HEK293 (cell line): Measurements from ENCODE around the gene TLE4.

Experiments
- CTCF ChIA-PET: fragments of 350-600 bp; formaldehyde crosslinking; extraction: SDS; loops from one replicate; lab custom pipeline; 2021; ENCODE audit warnings: antibody characterized with exemption; lab: Yijun Ruan, JAX
- POLR2A ChIA-PET: fragments of 300-600 bp; formaldehyde crosslinking; extraction: SDS; loops from one replicate; lab custom pipeline; 2020; ENCODE audit warnings: antibody characterized with exemption, inconsistent platforms; lab: Yijun Ruan, JAX
- H3K27ac ChIP-seq: fragments of 200-500 bp; sonication (Bioruptor generic); 2 replicates; pipeline ENCODE4 v1.5.1; 2014; ENCODE audit warnings: low read depth, low read length, control low read depth, inconsistent platforms; ENCODE audit errors: extremely low read depth
- H3K36me3 ChIP-seq, 2 experiments: fragments of 200-500 bp in 1 of 2; sonication (Bioruptor generic) in 1 of 2; 1 replicate in 1 of 2; 2 replicates in 1 of 2; pipeline ENCODE4 v1.5.1; 2014 to 2017; ENCODE audit warnings: inconsistent platforms in 2 of 2, low read length in 2 of 2; ENCODE audit not compliant: control insufficient read depth in 2 of 2, insufficient read depth in 1 of 2
- H3K4me1 ChIP-seq: fragments of 200-500 bp; sonication (Bioruptor generic); 2 replicates; pipeline ENCODE4 v1.5.1; 2014; ENCODE audit warnings: mild to moderate bottlenecking, low read length, inconsistent platforms; ENCODE audit not compliant: control insufficient read depth, insufficient read depth
- H3K4me3 ChIP-seq: 2 replicates; pipeline ENCODE4 v1.5.1; 2011; ENCODE audit warnings: low read depth, mild to moderate bottlenecking, control low read depth, low read length, moderate library complexity
- H3K9me3 ChIP-seq: fragments of 200-500 bp; sonication (Bioruptor generic); 2 replicates; pipeline ENCODE4 v1.5.1; 2014; ENCODE audit warnings: low read depth, low read length, inconsistent platforms; ENCODE audit not compliant: control insufficient read depth, insufficient read depth
- GFI1B ChIP-seq: fragments of 450-650 bp; formaldehyde crosslinking; IDR thresholded peaks from 2 replicates; pipeline ENCODE4 v1.5.1; 2016; ENCODE audit warnings: missing biosample characterization, missing genetic modification characterization
- OSR2 ChIP-seq: fragments of 450-650 bp; formaldehyde crosslinking; IDR thresholded peaks from 2 replicates; pipeline ENCODE4 v1.5.1; 2016; ENCODE audit warnings: missing biosample characterization, missing genetic modification characterization
- SETDB1 ChIP-seq: IDR thresholded peaks from one replicate; pipeline ENCODE4 v1.6.1; 2017; ENCODE audit warnings: mild to moderate bottlenecking, low read length, moderate library complexity, mixed read lengths; ENCODE audit not compliant: insufficient read length
- TRIM28 ChIP-seq: IDR thresholded peaks from 2 replicates; pipeline ENCODE4 v1.6.1; 2011; ENCODE audit warnings: low read length, control low read depth, borderline replicate concordance
- ZBTB8A ChIP-seq: fragments of 450-650 bp; formaldehyde crosslinking; IDR thresholded peaks from 2 replicates; pipeline ENCODE4 v1.5.1; 2016; ENCODE audit warnings: missing biosample characterization, missing genetic modification characterization
- ZNF157 ChIP-seq: fragments of 450-650 bp; formaldehyde crosslinking; IDR thresholded peaks from 2 replicates; pipeline ENCODE4 v1.5.1; 2016; ENCODE audit warnings: missing biosample characterization, missing genetic modification characterization
- ZNF174 ChIP-seq: fragments of 450-650 bp; formaldehyde crosslinking; IDR thresholded peaks from 2 replicates; pipeline ENCODE4 v1.5.0; 2017; ENCODE audit warnings: missing biosample characterization, mild to moderate bottlenecking, missing genetic modification characterization
- ZNF2 ChIP-seq: fragments of 450-650 bp; formaldehyde crosslinking; IDR thresholded peaks from 2 replicates; pipeline ENCODE4 v1.5.1; 2016; ENCODE audit warnings: missing biosample characterization, missing genetic modification characterization
- ZNF23 ChIP-seq: fragments of 450-650 bp; formaldehyde crosslinking; IDR thresholded peaks from 2 replicates; pipeline ENCODE4 v1.5.1; 2016; ENCODE audit warnings: missing biosample characterization, missing genetic modification characterization, borderline replicate concordance
- ZNF248 ChIP-seq: fragments of 450-650 bp; formaldehyde crosslinking; IDR thresholded peaks from 2 replicates; pipeline ENCODE4 v1.5.1; 2017; ENCODE audit warnings: missing biosample characterization, missing genetic modification characterization
- ZNF48 ChIP-seq: fragments of 450-650 bp; formaldehyde crosslinking; IDR thresholded peaks from 2 replicates; pipeline ENCODE4 v1.5.1; 2016; ENCODE audit warnings: missing biosample characterization, missing genetic modification characterization
- ZNF529 ChIP-seq: fragments of 450-650 bp; formaldehyde crosslinking; IDR thresholded peaks from 2 replicates; pipeline ENCODE4 v1.5.1; 2017; ENCODE audit warnings: missing genetic modification characterization, missing biosample characterization; ENCODE audit not compliant: insufficient replicate concordance
- ZNF629 ChIP-seq: fragments of 450-650 bp; formaldehyde crosslinking; IDR thresholded peaks from 2 replicates; pipeline ENCODE4 v1.5.1; 2017; ENCODE audit warnings: missing biosample characterization, missing genetic modification characterization
- ZNF664 ChIP-seq: fragments of 450-650 bp; formaldehyde crosslinking; IDR thresholded peaks from 2 replicates; pipeline ENCODE4 v1.5.1; 2016; ENCODE audit warnings: missing biosample characterization, missing genetic modification characterization
- ZXDB ChIP-seq: fragments of 450-650 bp; formaldehyde crosslinking; IDR thresholded peaks from 2 replicates; pipeline ENCODE4 v1.5.1; 2016; ENCODE audit warnings: missing biosample characterization, missing genetic modification characterization
- TF ChIP-seq, protein P1 (sequence below): fragments of 450-650 bp; formaldehyde crosslinking; IDR thresholded peaks from 2 replicates; pipeline ENCODE4 v1.5.1; 2017; ENCODE audit warnings: missing biosample characterization, missing genetic modification characterization
- TF ChIP-seq, protein P2 (sequence below): fragments of 450-650 bp; formaldehyde crosslinking; IDR thresholded peaks from 2 replicates; pipeline ENCODE4 v1.5.1; 2016; ENCODE audit warnings: missing biosample characterization, missing genetic modification characterization
- TF ChIP-seq, protein P3 (sequence below): fragments of 450-650 bp; formaldehyde crosslinking; IDR thresholded peaks from 2 replicates; pipeline ENCODE4 v1.5.1; 2016; ENCODE audit warnings: missing biosample characterization, missing genetic modification characterization
- TF ChIP-seq, protein P4 (sequence below): fragments of 450-650 bp; formaldehyde crosslinking; IDR thresholded peaks from 2 replicates; pipeline ENCODE4 v1.5.1; 2016; ENCODE audit warnings: missing biosample characterization, missing genetic modification characterization
- TF ChIP-seq, protein P5 (sequence below): fragments of 450-650 bp; formaldehyde crosslinking; IDR thresholded peaks from 2 replicates; pipeline ENCODE4 v1.5.1; 2016; ENCODE audit warnings: missing biosample characterization, missing genetic modification characterization

TLE4 gene

DNA sequence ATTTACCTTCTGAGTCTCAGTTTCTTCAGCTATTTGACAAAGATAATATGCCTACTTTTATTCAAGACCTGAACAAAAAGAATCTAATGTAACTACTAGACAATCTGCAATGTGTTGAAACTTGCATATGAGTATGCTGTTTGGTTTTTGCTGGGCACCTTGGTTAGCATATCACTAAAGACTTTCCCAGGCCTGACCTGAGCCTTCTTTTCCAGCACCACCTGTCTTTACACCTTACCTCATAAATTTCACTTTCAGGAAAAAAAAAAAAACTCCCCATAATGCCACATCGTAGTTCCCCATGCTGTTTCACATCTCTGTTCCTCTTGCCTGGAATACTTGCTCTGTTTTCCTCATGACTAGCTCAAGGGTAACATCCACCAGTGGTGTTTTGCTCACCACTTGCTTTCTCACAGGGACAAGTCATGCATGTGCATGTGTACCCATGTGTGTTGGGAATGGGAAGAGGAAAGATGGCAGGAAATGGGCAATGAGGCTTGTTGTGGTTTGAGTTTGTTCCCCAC, 45.6 kb upstream of the TLE4 start (continued):
- TF ChIP-seq, protein P1, sequence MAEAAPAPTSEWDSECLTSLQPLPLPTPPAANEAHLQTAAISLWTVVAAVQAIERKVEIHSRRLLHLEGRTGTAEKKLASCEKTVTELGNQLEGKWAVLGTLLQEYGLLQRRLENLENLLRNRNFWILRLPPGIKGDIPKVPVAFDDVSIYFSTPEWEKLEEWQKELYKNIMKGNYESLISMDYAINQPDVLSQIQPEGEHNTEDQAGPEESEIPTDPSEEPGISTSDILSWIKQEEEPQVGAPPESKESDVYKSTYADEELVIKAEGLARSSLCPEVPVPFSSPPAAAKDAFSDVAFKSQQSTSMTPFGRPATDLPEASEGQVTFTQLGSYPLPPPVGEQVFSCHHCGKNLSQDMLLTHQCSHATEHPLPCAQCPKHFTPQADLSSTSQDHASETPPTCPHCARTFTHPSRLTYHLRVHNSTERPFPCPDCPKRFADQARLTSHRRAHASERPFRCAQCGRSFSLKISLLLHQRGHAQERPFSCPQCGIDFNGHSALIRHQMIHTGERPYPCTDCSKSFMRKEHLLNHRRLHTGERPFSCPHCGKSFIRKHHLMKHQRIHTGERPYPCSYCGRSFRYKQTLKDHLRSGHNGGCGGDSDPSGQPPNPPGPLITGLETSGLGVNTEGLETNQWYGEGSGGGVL (tag by site-specific recombination), result no peak

DNA sequence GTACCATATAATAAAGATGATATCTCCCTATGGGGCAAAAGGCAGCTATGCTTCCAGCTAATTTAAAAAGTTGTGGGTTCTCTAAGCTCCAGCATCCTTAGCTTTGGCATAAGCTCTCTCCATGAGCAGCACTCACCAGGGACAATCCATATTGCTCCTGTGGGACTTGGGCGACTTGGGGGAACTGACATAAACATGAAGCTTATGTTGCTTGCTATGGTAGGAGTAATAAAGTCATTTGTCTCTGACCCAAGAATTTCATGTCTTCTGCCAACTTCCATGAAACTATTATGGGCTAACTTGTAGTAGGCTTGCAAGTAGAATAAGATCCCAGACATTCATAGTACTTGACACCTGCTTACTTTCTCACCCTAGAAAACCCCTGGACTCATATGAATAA, 36.2 kb upstream of the TLE4 start:
- Histone ChIP-seq H3K4me1 (no peaks in the 10 kb centered on the region), H3K4me3 (no peak overlapping the region), H3K9me3 (no peaks in the 10 kb centered on the region), H3K27ac (no peak overlapping the region), H3K36me3 (no peaks in the 10 kb centered on the region)
- TF ChIP-seq, protein P2, sequence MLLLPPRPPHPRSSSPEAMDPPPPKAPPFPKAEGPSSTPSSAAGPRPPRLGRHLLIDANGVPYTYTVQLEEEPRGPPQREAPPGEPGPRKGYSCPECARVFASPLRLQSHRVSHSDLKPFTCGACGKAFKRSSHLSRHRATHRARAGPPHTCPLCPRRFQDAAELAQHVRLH, result no peak
- TF ChIP-seq OSR2 (tag by site-specific recombination), result no peak
- TF ChIP-seq ZNF664, result no peak
- no peak for TF ChIP-seq ZNF48
- TF ChIP-seq SETDB1, result peak; percentile 86
- peak; percentile 93 for TF ChIP-seq TRIM28
- POLR2A ChIA-PET, result no interaction called here
- CTCF ChIA-PET, result no interaction called here

DNA sequence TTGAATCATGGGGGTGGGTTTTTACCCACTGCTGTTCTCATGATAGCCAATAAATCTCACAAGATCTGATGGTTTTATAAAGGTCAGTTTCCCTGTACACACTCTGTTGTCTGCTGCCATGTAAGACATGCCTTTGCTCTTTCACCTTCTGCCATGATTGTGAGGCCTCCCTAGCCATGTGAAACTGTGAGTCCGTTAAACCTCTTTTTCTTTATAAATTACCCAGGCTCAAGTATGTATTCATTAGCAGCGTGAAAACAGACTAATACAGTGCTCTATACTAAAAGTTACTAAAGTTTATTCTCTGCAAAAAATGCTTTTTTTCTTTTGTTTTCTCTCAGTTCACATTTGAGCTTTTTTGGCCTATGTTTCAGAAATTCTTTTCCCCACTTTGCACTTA, 33.9 kb upstream of the TLE4 start:
- peak; percentile 61; the same call in 1 of the 2 replicates for TF ChIP-seq TRIM28
- TF ChIP-seq SETDB1, result peak; percentile 61
- TF ChIP-seq ZNF529, result no peak
- CTCF ChIA-PET, result no interaction called here

DNA sequence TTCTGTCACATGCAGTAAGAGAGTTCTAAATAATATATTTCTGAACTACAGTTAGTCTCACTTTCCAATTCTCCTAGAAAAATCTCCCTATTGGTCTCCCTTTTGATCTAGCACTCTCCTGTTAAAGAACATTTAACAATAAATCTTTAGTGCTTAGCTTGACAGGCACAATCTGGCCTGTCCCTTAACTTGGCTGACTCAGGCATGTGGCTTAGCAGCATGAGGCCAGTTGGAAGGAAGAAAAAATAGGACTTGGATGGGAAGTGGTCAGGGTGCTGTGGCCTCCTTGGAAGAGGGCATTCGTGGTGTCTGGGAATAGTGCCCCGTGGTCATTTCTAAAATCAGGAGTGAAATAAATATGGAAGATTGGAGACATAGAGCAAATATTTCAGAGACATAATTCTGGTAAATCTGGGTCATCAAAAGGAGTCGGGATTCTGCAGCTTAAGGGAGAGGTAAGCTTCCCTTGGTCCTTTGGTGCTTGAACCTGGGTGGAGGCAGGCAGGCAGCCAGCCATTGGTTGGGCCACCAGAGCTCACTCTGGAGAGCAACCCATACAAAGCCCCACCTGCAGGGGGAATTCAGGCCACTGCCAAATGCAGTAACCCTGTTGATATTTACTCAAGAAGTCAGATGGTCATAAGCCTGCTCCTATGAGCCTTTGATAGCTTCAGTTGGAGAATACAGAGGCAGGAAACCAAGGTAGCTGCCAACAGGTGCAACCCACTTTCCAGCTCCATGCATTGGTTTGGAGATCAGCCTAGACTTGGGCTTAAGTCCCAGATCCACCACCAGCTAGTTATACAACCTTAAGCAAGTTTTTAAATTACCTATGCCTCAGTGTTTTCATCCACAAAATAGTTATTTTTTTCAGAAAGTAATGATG, 28.8 kb upstream of the TLE4 start:
- H3K4me1 ChIP-seq, result no peaks in the 10 kb centered on the region
- H3K36me3 ChIP-seq, result no peaks in the 10 kb centered on the region
- H3K4me3 ChIP-seq, result no peak overlapping the region
- no peak overlapping the region for H3K27ac ChIP-seq
- H3K9me3 ChIP-seq, result no peaks in the 10 kb centered on the region
- ChIA-PET CTCF (no interaction called here), POLR2A (no interaction called here)
- TF ChIP-seq ZNF2 (tag by site-specific recombination), result no peak
- no peak for TF ChIP-seq ZNF174 (tag by site-specific recombination)
- TF ChIP-seq ZNF157, result no peak
- no peak for TF ChIP-seq ZBTB8A (tag by site-specific recombination)
- TF ChIP-seq ZNF629 (tag by site-specific recombination), result no peak
- TF ChIP-seq, protein P3, sequence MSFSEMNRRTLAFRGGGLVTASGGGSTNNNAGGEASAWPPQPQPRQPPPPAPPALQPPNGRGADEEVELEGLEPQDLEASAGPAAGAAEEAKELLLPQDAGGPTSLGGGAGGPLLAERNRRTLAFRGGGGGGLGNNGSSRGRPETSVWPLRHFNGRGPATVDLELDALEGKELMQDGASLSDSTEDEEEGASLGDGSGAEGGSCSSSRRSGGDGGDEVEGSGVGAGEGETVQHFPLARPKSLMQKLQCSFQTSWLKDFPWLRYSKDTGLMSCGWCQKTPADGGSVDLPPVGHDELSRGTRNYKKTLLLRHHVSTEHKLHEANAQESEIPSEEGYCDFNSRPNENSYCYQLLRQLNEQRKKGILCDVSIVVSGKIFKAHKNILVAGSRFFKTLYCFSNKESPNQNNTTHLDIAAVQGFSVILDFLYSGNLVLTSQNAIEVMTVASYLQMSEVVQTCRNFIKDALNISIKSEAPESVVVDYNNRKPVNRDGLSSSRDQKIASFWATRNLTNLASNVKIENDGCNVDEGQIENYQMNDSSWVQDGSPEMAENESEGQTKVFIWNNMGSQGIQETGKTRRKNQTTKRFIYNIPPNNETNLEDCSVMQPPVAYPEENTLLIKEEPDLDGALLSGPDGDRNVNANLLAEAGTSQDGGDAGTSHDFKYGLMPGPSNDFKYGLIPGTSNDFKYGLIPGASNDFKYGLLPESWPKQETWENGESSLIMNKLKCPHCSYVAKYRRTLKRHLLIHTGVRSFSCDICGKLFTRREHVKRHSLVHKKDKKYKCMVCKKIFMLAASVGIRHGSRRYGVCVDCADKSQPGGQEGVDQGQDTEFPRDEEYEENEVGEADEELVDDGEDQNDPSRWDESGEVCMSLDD, result no peak
- TF ChIP-seq GFI1B (tag by site-specific recombination), result no peak
- TF ChIP-seq, protein P4, sequence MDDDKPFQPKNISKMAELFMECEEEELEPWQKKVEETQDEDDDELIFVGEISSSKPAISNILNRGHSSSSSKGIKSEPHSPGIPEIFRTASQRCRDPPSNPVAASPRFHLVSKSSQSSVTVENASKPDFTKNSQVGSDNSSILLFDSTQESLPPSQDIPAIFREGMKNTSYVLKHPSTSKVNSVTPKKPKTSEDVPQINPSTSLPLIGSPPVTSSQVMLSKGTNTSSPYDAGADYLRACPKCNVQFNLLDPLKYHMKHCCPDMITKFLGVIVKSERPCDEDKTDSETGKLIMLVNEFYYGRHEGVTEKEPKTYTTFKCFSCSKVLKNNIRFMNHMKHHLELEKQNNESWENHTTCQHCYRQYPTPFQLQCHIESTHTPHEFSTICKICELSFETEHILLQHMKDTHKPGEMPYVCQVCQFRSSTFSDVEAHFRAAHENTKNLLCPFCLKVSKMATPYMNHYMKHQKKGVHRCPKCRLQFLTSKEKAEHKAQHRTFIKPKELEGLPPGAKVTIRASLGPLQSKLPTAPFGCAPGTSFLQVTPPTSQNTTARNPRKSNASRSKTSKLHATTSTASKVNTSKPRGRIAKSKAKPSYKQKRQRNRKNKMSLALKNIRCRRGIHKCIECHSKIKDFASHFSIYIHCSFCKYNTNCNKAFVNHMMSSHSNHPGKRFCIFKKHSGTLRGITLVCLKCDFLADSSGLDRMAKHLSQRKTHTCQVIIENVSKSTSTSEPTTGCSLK, result no peak
- no peak for TF ChIP-seq ZNF23 (tag by site-specific recombination)
- TF ChIP-seq ZXDB (tag by site-specific recombination), result no peak
- no peak for TF ChIP-seq ZNF248
- TF ChIP-seq, protein P5, sequence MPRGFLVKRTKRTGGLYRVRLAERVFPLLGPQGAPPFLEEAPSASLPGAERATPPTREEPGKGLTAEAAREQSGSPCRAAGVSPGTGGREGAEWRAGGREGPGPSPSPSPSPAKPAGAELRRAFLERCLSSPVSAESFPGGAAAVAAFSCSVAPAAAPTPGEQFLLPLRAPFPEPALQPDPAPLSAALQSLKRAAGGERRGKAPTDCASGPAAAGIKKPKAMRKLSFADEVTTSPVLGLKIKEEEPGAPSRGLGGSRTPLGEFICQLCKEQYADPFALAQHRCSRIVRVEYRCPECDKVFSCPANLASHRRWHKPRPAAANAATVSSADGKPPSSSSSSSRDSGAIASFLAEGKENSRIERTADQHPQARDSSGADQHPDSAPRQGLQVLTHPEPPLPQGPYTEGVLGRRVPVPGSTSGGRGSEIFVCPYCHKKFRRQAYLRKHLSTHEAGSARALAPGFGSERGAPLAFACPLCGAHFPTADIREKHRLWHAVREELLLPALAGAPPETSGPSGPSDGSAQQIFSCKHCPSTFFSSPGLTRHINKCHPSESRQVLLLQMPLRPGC (tag by site-specific recombination), result no peak

More for the DNA sequence above, 33.9 kb upstream of the TLE4 start:
- Histone ChIP-seq H3K36me3 (no peaks in the 10 kb centered on the region), H3K4me1 (no peaks in the 10 kb centered on the region), H3K9me3 (no peaks in the 10 kb centered on the region), H3K4me3 (no peak overlapping the region), H3K27ac (no peak overlapping the region)
- POLR2A ChIA-PET, result no interaction called here
